Sigmoid colon (tissue), 7 donors: Measurements from ENCODE around the gene ENPP1. TPM values are rescaled to one million over a fixed set of nuclear protein-coding genes. Genes with fewer than 3 reads are reported as not detected.

Source experiments
- DNase-seq: peaks from one replicate; pipeline ENCODE4 v3.0.0-alpha.2; 2019
- H3K27ac ChIP-seq, 4 donors: fragments of 200-600 bp; sonication (generic); one replicate each; pipeline ENCODE4 v1.5.1; 2016 to 2019; ENCODE audit warnings: mild to moderate bottlenecking in 1 of 4
- H3K27me3 ChIP-seq, 3 donors: fragments of 200-600 bp; sonication (generic); one replicate each; pipeline ENCODE4 v1.5.1; 2019; ENCODE audit warnings: mild to moderate bottlenecking in 1 of 3
- H3K36me3 ChIP-seq, 4 donors: fragments of 200-600 bp; sonication (generic); one replicate each; pipeline ENCODE4 v1.5.1; 2016 to 2019
- H3K4me1 ChIP-seq, 4 donors: fragments of 200-600 bp; sonication (generic); one replicate each; pipeline ENCODE4 v1.5.1; 2017 to 2019
- H3K4me3 ChIP-seq, 4 donors: fragments of 200-600 bp; sonication (generic); one replicate each; pipeline ENCODE4 v1.5.1; 2017 to 2019; ENCODE audit warnings: mild to moderate bottlenecking in 2 of 4, moderate library complexity in 1 of 4
- H3K9me3 ChIP-seq, 4 donors: fragments of 200-600 bp in 3 of 4; sonication (generic) in 3 of 4; one replicate each; pipeline versions ENCODE4 v1.5.1 to v1.6.1; 2013 to 2019
- CTCF ChIP-seq, 4 experiments: fragments of 450-650 bp in 3 of 4; fragments of 200-600 bp in 1 of 4; IDR thresholded peaks; one replicate each; pipeline ENCODE4 v1.5.1; 2016 to 2019; ENCODE audit warnings: antibody characterized with exemption in 4 of 4, mild to moderate bottlenecking in 3 of 4, moderate library complexity in 2 of 4
- EP300 ChIP-seq, 4 donors: sonication (generic); formaldehyde crosslinking; IDR thresholded peaks; one replicate each; pipeline ENCODE4 v1.6.1; 2017; ENCODE audit warnings: antibody characterized with exemption in 4 of 4
- POLR2A ChIP-seq, 2 donors: fragments of 450-650 bp; IDR thresholded peaks; one replicate each; pipeline ENCODE4 v1.6.1; 2016; ENCODE audit warnings: antibody characterized with exemption in 2 of 2, mild to moderate bottlenecking in 2 of 2, moderate library complexity in 2 of 2
- POLR2AphosphoS5 ChIP-seq, 4 donors: sonication (generic); formaldehyde crosslinking; IDR thresholded peaks; one replicate each; pipeline ENCODE4 v1.6.1; 2017; ENCODE audit warnings: antibody characterized with exemption in 4 of 4
- WGBS, 2 donors: extraction: QIAGEN DNeasy Blood & Tissue Kit; methylation state at CpG; one replicate each; pipeline ENCODE4 v1.1.7; 2013; 5-methylcytosine and 5-hydroxymethylcytosine counted together
- intact Hi-C: fragments of 100-400 bp; cut with DNase I; formaldehyde crosslinking; loops from one replicate; pipeline ENCODE4 v1.15.1; 2023
- polyA plus RNA-seq, 3 donors: library from polyadenylated mRNA; stranded (reverse); fragments of 200-250 nt; gene quantifications; one replicate each; pipeline ENCODE4 v1.2.3, GENCODE V29; 2013
- total RNA-seq, 4 donors: library from RNA; depleted of rRNA; stranded (reverse); fragments of >200 nt; gene quantifications; one replicate each; pipeline ENCODE4 v1.1.0, GENCODE V29; 2016
- donor health status: healthy with polysubstance abuse.
- donor health status: Bipolar disorder and iron deficiency.
- donor health status: healthy.

The ENPP1 gene
- total and polyA plus RNA-seq, 7 donors, result 1.2 to 7.2 (median 3.6) TPM

- H3K4me1 ChIP-seq, result peaks cover 0 to 8% (median 6%) of the 10 kb centered on the region in 4 donors
- DNase-seq, result no peak
- WGBS, 2 donors, result 74 to 83% methylated on average over 3 of the region's 3 CpGs
- H3K4me3 ChIP-seq, result no peak overlapping the region
- no peaks in the 10 kb centered on the region for H3K27me3 ChIP-seq
- H3K27ac ChIP-seq, result no peak overlapping the region
- no peaks in the 10 kb centered on the region for H3K36me3 ChIP-seq
- H3K9me3 ChIP-seq, result no peaks in the 10 kb centered on the region
- no peak for TF ChIP-seq EP300 (IDR thresholded peaks at IDR 0.05)
- TF ChIP-seq POLR2A (IDR thresholded peaks at IDR 0.05), result no peak
- intact Hi-C loops, result no loop called here
Observed at GRCh38 chr6:131811500-131811899, 3.7 kb downstream of the ENPP1 start.

GRCh38 chr6:131813991-131814390 is 6.2 kb downstream of the ENPP1 start:
- Histone ChIP-seq H3K27ac (no peak overlapping the region), H3K4me3 (no peak overlapping the region), H3K27me3 (no peaks in the 10 kb centered on the region), H3K4me1 (no peaks in the 10 kb centered on the region), H3K36me3 (no peaks in the 10 kb centered on the region), H3K9me3 (no peaks in the 10 kb centered on the region)
- DNase-seq, result no peak
- intact Hi-C loops, result no loop called here
- 92 to 94% methylated on average over 3 of the region's 3 CpGs for WGBS, 2 donors
- TF ChIP-seq EP300 (IDR thresholded peaks at IDR 0.05) (no peak), POLR2A (IDR thresholded peaks at IDR 0.05) (no peak), CTCF (IDR thresholded peaks at IDR 0.05) (no peak), POLR2AphosphoS5 (IDR thresholded peaks at IDR 0.05) (no peak)

- no peaks in the 10 kb centered on the region for H3K4me1 ChIP-seq
- 85 to 86% methylated on average over 1 of the region's 1 CpG for WGBS, 2 donors
- no peak overlapping the region for H3K4me3 ChIP-seq
- no peak overlapping the region for H3K27ac ChIP-seq
- H3K36me3 ChIP-seq, result no peaks in the 10 kb centered on the region
- H3K27me3 ChIP-seq, result no peaks in the 10 kb centered on the region
- no peak for TF ChIP-seq POLR2A (IDR thresholded peaks at IDR 0.05)
- TF ChIP-seq CTCF (IDR thresholded peaks at IDR 0.05), result no peak
- TF ChIP-seq POLR2AphosphoS5 (IDR thresholded peaks at IDR 0.05), result no peak
- TF ChIP-seq EP300 (IDR thresholded peaks at IDR 0.05), result no peak
- no peak for DNase-seq
- intact Hi-C loops, result no loop called here
- H3K9me3 ChIP-seq, result no peaks in the 10 kb centered on the region
Observed at GRCh38 chr6:131816869-131817268, 9.0 kb downstream of the ENPP1 start.

GRCh38 chr6:131819572-131820124 is 11.8 kb downstream of the ENPP1 start:
- TF ChIP-seq POLR2A (IDR thresholded peaks at IDR 0.05) (no peak), POLR2AphosphoS5 (IDR thresholded peaks at IDR 0.05) (no peak), EP300 (IDR thresholded peaks at IDR 0.05) (no peak), CTCF (IDR thresholded peaks at IDR 0.05) (no peak)
- WGBS, 2 donors, result 65 to 77% methylated on average over 7 of the region's 7 CpGs
- no peak for DNase-seq
- Histone ChIP-seq H3K4me3 (no peak overlapping the region), H3K27ac (no peak overlapping the region), H3K4me1 (no peaks in the 10 kb centered on the region), H3K27me3 (no peaks in the 10 kb centered on the region), H3K36me3 (no peaks in the 10 kb centered on the region), H3K9me3 (no peaks in the 10 kb centered on the region)
- intact Hi-C loops, result no loop called here

- 65 to 87% methylated on average over 6 of the region's 6 CpGs for WGBS, 2 donors
- no peaks in the 10 kb centered on the region for H3K9me3 ChIP-seq
- no peak for TF ChIP-seq POLR2A (IDR thresholded peaks at IDR 0.05)
- TF ChIP-seq EP300 (IDR thresholded peaks at IDR 0.05), result no peak
- no peak for TF ChIP-seq POLR2AphosphoS5 (IDR thresholded peaks at IDR 0.05)
- no peak for TF ChIP-seq CTCF (IDR thresholded peaks at IDR 0.05)
- intact Hi-C loops, result no loop called here
- DNase-seq, result no peak
- H3K27ac ChIP-seq, result no peak overlapping the region
- no peaks in the 10 kb centered on the region for H3K36me3 ChIP-seq
- H3K27me3 ChIP-seq, result no peaks in the 10 kb centered on the region
- H3K4me3 ChIP-seq, result no peak overlapping the region
- H3K4me1 ChIP-seq, result no peaks in the 10 kb centered on the region
Observed at GRCh38 chr6:131821010-131821807, 13.4 kb downstream of the ENPP1 start.
